SK-N-SH treated with all-trans-retinoic acid at 6 μM for 48 hours (cell line): Measurements from ENCODE around the gene C3orf49.

Source experiments
- ATAC-seq: fragments of 200-7000 bp; cut with Tn5 transposase; 3 replicates; pipeline ENCODE4 v1.9.1; 2020; ENCODE audit warnings: mild to moderate bottlenecking, moderate library complexity
- ARNTL ChIP-seq: fragments of 450-650 bp; formaldehyde crosslinking; IDR thresholded peaks from 2 replicates; pipeline ENCODE4 v1.5.0; 2020; ENCODE audit warnings: low read depth, mild to moderate bottlenecking, moderate library complexity, borderline replicate concordance
- BACH2 ChIP-seq: fragments of 250-450 bp; sonication (Bioruptor Pico); IDR thresholded peaks from 2 replicates; pipeline ENCODE4 v1.9.0; 2021; ENCODE audit warnings: mild to moderate bottlenecking, borderline replicate concordance
- ESRRG ChIP-seq: fragments of 250-450 bp; sonication (Bioruptor Pico); IDR thresholded peaks from 2 replicates; pipeline ENCODE4 v1.6.1; 2021; ENCODE audit warnings: mild to moderate bottlenecking
- GLIS3 ChIP-seq: fragments of 250-450 bp; sonication (Bioruptor Pico); IDR thresholded peaks from 2 replicates; pipeline ENCODE4 v1.5.0; 2020; ENCODE audit warnings: mild to moderate bottlenecking, moderate library complexity
- ISL1 ChIP-seq: fragments of 250-450 bp; sonication (Bioruptor Pico); IDR thresholded peaks from 2 replicates; pipeline ENCODE4 v2.1.2; 2022; ENCODE audit warnings: mild to moderate bottlenecking, moderate library complexity
- OSR1 ChIP-seq: fragments of 250-450 bp; sonication (Bioruptor Pico); IDR thresholded peaks from 2 replicates; pipeline ENCODE4 v1.8.0; 2022; ENCODE audit warnings: moderate library complexity, mild to moderate bottlenecking, inconsistent platforms
- POU6F1 ChIP-seq: fragments of 250-450 bp; sonication (Bioruptor Pico); IDR thresholded peaks from 2 replicates; pipeline ENCODE4 v1.8.0; 2021; ENCODE audit warnings: low read depth, mild to moderate bottlenecking, moderate library complexity, borderline replicate concordance
- PPARA ChIP-seq: fragments of 250-450 bp; sonication (Bioruptor Pico); IDR thresholded peaks from 2 replicates; pipeline ENCODE4 v1.5.0; 2020; ENCODE audit warnings: mild to moderate bottlenecking, borderline replicate concordance
- RARB ChIP-seq: fragments of 250-450 bp; sonication (Bioruptor Pico); IDR thresholded peaks from 2 replicates; pipeline ENCODE4 v1.8.0; 2021; ENCODE audit warnings: mild to moderate bottlenecking, moderate library complexity
- TCF4 ChIP-seq: fragments of 250-450 bp; sonication (Bioruptor Pico); IDR thresholded peaks from 2 replicates; pipeline ENCODE4 v1.8.0; 2021; ENCODE audit warnings: mild to moderate bottlenecking, moderate library complexity, borderline replicate concordance
- TSHZ2 ChIP-seq: fragments of 250-450 bp; sonication (Bioruptor Pico); IDR thresholded peaks from 2 replicates; pipeline ENCODE4 v1.5.0; 2020; ENCODE audit warnings: mild to moderate bottlenecking, moderate library complexity
- ZFP3 ChIP-seq: fragments of 250-450 bp; sonication (Bioruptor Pico); IDR thresholded peaks from 2 replicates; pipeline ENCODE4 v1.5.0; 2020; ENCODE audit warnings: mild to moderate bottlenecking, moderate library complexity
- ZFP30 ChIP-seq: fragments of 450-650 bp; formaldehyde crosslinking; IDR thresholded peaks from 2 replicates; pipeline ENCODE4 v1.5.0; 2022; ENCODE audit warnings: mild to moderate bottlenecking, moderate library complexity
- ZNF565 ChIP-seq: fragments of 450-650 bp; formaldehyde crosslinking; conservative IDR thresholded peaks from 2 replicates; pipeline ENCODE4 v1.5.0; 2020; ENCODE audit warnings: low read depth, mild to moderate bottlenecking, moderate library complexity
- ZNF70 ChIP-seq: fragments of 450-650 bp; formaldehyde crosslinking; IDR thresholded peaks from 2 replicates; pipeline ENCODE4 v1.5.0; 2020; ENCODE audit warnings: mild to moderate bottlenecking, moderate library complexity
- ZNF8 ChIP-seq: fragments of 450-650 bp; formaldehyde crosslinking; IDR thresholded peaks from 2 replicates; pipeline ENCODE4 v1.5.0; 2020; ENCODE audit warnings: mild to moderate bottlenecking, moderate library complexity
- TF ChIP-seq, protein P1 (sequence below): fragments of 250-450 bp; sonication (Bioruptor Pico); IDR thresholded peaks from 2 replicates; pipeline ENCODE4 v1.5.1; 2020; ENCODE audit warnings: low read depth, mild to moderate bottlenecking, moderate library complexity
- TF ChIP-seq, protein P2 (sequence below): fragments of 250-450 bp; sonication (Bioruptor Pico); IDR thresholded peaks from 2 replicates; pipeline ENCODE4 v1.5.1; 2021; ENCODE audit warnings: mild to moderate bottlenecking, moderate library complexity

Gene C3orf49

GRCh38 chr3:63791974-63792373, 27.1 kb upstream of the C3orf49 start (continued):
- TF ChIP-seq POU6F1 (CRISPR knock-in tag) (no peak), ZFP3 (CRISPR knock-in tag) (no peak), TCF4 (CRISPR knock-in tag) (no peak), TSHZ2 (CRISPR knock-in tag) (no peak), GLIS3 (no peak), PPARA (CRISPR knock-in tag) (no peak)
- TF ChIP-seq, protein P1, sequence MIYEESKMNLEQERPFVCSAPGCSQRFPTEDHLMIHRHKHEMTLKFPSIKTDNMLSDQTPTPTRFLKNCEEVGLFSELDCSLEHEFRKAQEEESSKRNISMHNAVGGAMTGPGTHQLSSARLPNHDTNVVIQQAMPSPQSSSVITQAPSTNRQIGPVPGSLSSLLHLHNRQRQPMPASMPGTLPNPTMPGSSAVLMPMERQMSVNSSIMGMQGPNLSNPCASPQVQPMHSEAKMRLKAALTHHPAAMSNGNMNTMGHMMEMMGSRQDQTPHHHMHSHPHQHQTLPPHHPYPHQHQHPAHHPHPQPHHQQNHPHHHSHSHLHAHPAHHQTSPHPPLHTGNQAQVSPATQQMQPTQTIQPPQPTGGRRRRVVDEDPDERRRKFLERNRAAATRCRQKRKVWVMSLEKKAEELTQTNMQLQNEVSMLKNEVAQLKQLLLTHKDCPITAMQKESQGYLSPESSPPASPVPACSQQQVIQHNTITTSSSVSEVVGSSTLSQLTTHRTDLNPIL (CRISPR knock-in tag) = no peak

- TF ChIP-seq, protein P2, sequence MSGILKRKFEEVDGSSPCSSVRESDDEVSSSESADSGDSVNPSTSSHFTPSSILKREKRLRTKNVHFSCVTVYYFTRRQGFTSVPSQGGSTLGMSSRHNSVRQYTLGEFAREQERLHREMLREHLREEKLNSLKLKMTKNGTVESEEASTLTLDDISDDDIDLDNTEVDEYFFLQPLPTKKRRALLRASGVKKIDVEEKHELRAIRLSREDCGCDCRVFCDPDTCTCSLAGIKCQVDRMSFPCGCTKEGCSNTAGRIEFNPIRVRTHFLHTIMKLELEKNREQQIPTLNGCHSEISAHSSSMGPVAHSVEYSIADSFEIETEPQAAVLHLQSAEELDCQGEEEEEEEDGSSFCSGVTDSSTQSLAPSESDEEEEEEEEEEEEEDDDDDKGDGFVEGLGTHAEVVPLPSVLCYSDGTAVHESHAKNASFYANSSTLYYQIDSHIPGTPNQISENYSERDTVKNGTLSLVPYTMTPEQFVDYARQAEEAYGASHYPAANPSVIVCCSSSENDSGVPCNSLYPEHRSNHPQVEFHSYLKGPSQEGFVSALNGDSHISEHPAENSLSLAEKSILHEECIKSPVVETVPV (CRISPR knock-in tag) = no peak
- no peak for TF ChIP-seq PPARA (CRISPR knock-in tag)
- TF ChIP-seq OSR1 (CRISPR knock-in tag) = no peak
- no peak for TF ChIP-seq RARB (CRISPR knock-in tag)
- TF ChIP-seq TSHZ2 (CRISPR knock-in tag) = no peak
- TF ChIP-seq GLIS3 = no peak
- TF ChIP-seq ZNF70 = no peak
Observed at GRCh38 chr3:63795438-63795837, 23.7 kb upstream of the C3orf49 start.

GRCh38 chr3:63798544-63798943, 20.6 kb upstream of the C3orf49 start:
- ATAC-seq = no peak
- TF ChIP-seq ARNTL (CRISPR knock-in tag) = no peak
- no peak for TF ChIP-seq BACH2 (CRISPR knock-in tag)
- no peak for TF ChIP-seq POU6F1 (CRISPR knock-in tag)
- no peak for TF ChIP-seq GLIS3

More at GRCh38 chr3:63795438-63795837, 23.7 kb upstream of the C3orf49 start:
- ATAC-seq = no peak

- no peak for ATAC-seq
- TF ChIP-seq ZNF70 (no peak), ESRRG (CRISPR knock-in tag) (no peak), ZNF8 (no peak), ZNF565 (no peak), ZFP30 (CRISPR knock-in tag) (no peak), GLIS3 (no peak), ISL1 (no peak), BACH2 (CRISPR knock-in tag) (no peak), OSR1 (CRISPR knock-in tag) (no peak), POU6F1 (CRISPR knock-in tag) (no peak)
- TF ChIP-seq, protein P2 (CRISPR knock-in tag) = no peak
Observed at GRCh38 chr3:63798949-63799348, 20.1 kb upstream of the C3orf49 start.
